ENCODE results near the gene CD302. TPM values are rescaled to one million over a fixed set of nuclear protein-coding genes. Genes with fewer than 3 reads are reported as not detected.

The CD302 gene
- total and polyA plus RNA-seq, 2 of the 4 experiments (the other 2 are of a cell fraction) = 3.8 to 4.0 TPM

GRCh38 chr2:159753797-159754196 is 44.2 kb downstream of the CD302 start:
- Histone ChIP-seq H2BK20ac (ENCODE audit: low read depth, low read length) (no peak overlapping the region), H2BK5ac (ENCODE audit: low read depth, low read length, poor library complexity, severe bottlenecking) (no peak overlapping the region), H4K91ac (ENCODE audit: insufficient read depth, low read depth, low read length) (no peak overlapping the region), H2BK120ac (ENCODE audit: low read depth, low read length) (no peak overlapping the region), H2AK5ac (ENCODE audit: low read depth, low read length) (no peak overlapping the region), H3K4me3 (ENCODE audit: insufficient read depth, low read depth, low read length) (no peak overlapping the region), H3K4me1 (ENCODE audit: control insufficient read depth, insufficient read depth, low read length) (peaks cover 3% of the 10 kb centered on the region), H4K5ac (ENCODE audit: low read depth, low read length) (no peak overlapping the region), H3K14ac (replicated peaks; ENCODE audit: low read depth, low read length) (no peak overlapping the region), H3K27me3 (ENCODE audit: control insufficient read depth, insufficient read depth, low read length) (no peaks in the 10 kb centered on the region), H3K4ac (ENCODE audit: low read depth, low read length) (no peak overlapping the region), H3K79me1 (ENCODE audit: low read depth in 1 of 2, low read length in 2 of 2) (peaks cover 34 to 58% of the 10 kb centered on the region in 2 experiments; a peak in 3 of 4 replicates), H4K20me1 (ENCODE audit: insufficient read depth, low read length) (peaks cover 54% of the 10 kb centered on the region), H3K9ac (ENCODE audit: low read depth, low read length) (no peak overlapping the region), H3K36me3 (ENCODE audit: control insufficient read depth, insufficient read depth, low read length) (peaks cover 30% of the 10 kb centered on the region), H3K9me3 (ENCODE audit: control insufficient read depth, insufficient read depth, low read length) (no peaks in the 10 kb centered on the region), H2AFZ (replicated peaks; ENCODE audit: low read length, poor library complexity) (no peak overlapping the region), H3K56ac (ENCODE audit: extremely low read depth, insufficient read depth, low read length) (no peak overlapping the region), H4K8ac (ENCODE audit: low read depth in 2 of 2, low read length in 2 of 2) (no peak overlapping the region), H3K18ac (ENCODE audit: low read depth, low read length) (no peak overlapping the region), H2BK15ac (ENCODE audit: low read depth, low read length) (no peak overlapping the region), H3K4me2 (ENCODE audit: low read depth, low read length) (no peak overlapping the region), H3K23ac (ENCODE audit: low read depth, low read length) (no peak overlapping the region), H2AK9ac (replicated peaks; ENCODE audit: low read depth, low read length, poor library complexity) (no peak overlapping the region), H3K27ac (ENCODE audit: insufficient read depth, low read length) (no peak overlapping the region), H3K9me1 (ENCODE audit: insufficient read depth, low read length) (no peaks in the 10 kb centered on the region)
- dilution Hi-C loops (cut with HindIII; ENCODE audit: low sequenced_read_pairs, unreplicated experiment) = no loop called here
- 89% methylated on average over 2 of the region's 4 CpGs; no CpG with 5 or more reads in 1 of the 2 experiments for WGBS, 2 experiments (ENCODE audit: extremely low coverage in 2 of 2, insufficient read length in 1 of 2)
- ATAC-seq (ENCODE audit: low read depth) (no peak), DNase-seq (no peak)
- no TSS peak for BruUV-seq (replicated peaks)
- TF ChIP-seq RAD21 (IDR thresholded peaks at IDR 0.05; ENCODE audit: low read length) (no peak), BHLHE40 (IDR thresholded peaks at IDR 0.05; ENCODE audit: low read depth, low read length) (no peak), FOS (IDR thresholded peaks at IDR 0.05; ENCODE audit: low read depth, low read length) (no peak)
- in situ Hi-C loops (cut with MboI; ENCODE audit: low sequenced_read_pairs) = no loop called here
- intact Hi-C loops (cut with micrococcal nuclease) = no loop called here
- ChIA-PET CTCF (no interaction called here), POLR2A (ENCODE audit: unreplicated experiment) (no interaction called here)
